Stimulated activated CD8-positive, alpha-beta memory T cell treated with anti-CD3 and anti-CD28 coated beads, Interleukin-15, amount 100 ng/mL, for 24 hours (primary cell): ENCODE data around the gene SMIM10.
"Not testable (repeated sequence)": the region's sequence is repeated elsewhere in the genome, so short reads cannot be mapped to it uniquely, and the experiment has no call there.

Source experiments
- DNase-seq: peaks from one replicate; pipeline ENCODE4 v3.0.0-alpha.2; 2020; ENCODE audit warnings: low read depth

The SMIM10 gene

GRCh38 chrX:135015523-135016245 is 24.9 kb downstream of the SMIM10 start:
- DNase-seq = no peak

- DNase-seq = not testable (repeated sequence)
These were observed 29.1 kb downstream of the SMIM10 start for GRCh38 chrX:135019890-135020289.

- DNase-seq = not testable (repeated sequence)
These were observed 33.0 kb downstream of the SMIM10 start for GRCh38 chrX:135023791-135024190.

- no peak for DNase-seq
These were observed 33.7 kb downstream of the SMIM10 start for GRCh38 chrX:135024526-135024925.

GRCh38 chrX:135030207-135030963 is 39.6 kb downstream of the SMIM10 start:
- not testable (repeated sequence) for DNase-seq

GRCh38 chrX:135041149-135042123 is 50.6 kb downstream of the SMIM10 start:
- not testable (repeated sequence) for DNase-seq
